ENCODE measurements around the gene HSPD1. TPM values are rescaled to one million over a fixed set of nuclear protein-coding genes. Genes with fewer than 3 reads are reported as not detected.

Gene HSPD1
- total and polyA plus RNA-seq, 10 of the 15 experiments (the other 5 are each of a cell fraction or from before 2014, with no cell fraction given) = 345 to 1,169 (median 695) TPM

GRCh38 chr2:197495433-197496134, 4.1 kb downstream of the HSPD1 start:
- H3K27ac ChIP-seq (ENCODE audit: control insufficient read depth, insufficient read depth) = no peak overlapping the region
- POLR2A ChIA-PET = interaction anchor here (0.7 to 12.1 kb wide), 4 partner anchors 19 to 599 kb away, joined by 3 to 156 read pairs (median 6); partner anchors contain the start of genes COQ10B, MOB4 and SF3B1
- WGBS (ENCODE audit: insufficient coverage, insufficient replicate concordance, low lambda C conversion rate, missing lambda C conversion rate) = 56% methylated on average over 2 of the region's 2 CpGs
- DNase-seq (ENCODE audit: low read depth, low spot score) (no peak), FAIRE-seq (no peak), ATAC-seq (no peak)
- H3K79me2 ChIP-seq (ENCODE audit: control insufficient read depth, insufficient read depth, low read length) = peaks cover 83% of the 10 kb centered on the region
- SMC1A ChIA-PET (ENCODE audit: uncharacterized antibody, unreplicated experiment) = interaction anchor here (1.1 to 1.4 kb wide), 5 partner anchors 18 to 104 kb away, joined by 3 to 6 read pairs (median 4); partner anchors contain the start of genes MOB4 and SF3B1
- TF ChIP-seq, protein P1, sequence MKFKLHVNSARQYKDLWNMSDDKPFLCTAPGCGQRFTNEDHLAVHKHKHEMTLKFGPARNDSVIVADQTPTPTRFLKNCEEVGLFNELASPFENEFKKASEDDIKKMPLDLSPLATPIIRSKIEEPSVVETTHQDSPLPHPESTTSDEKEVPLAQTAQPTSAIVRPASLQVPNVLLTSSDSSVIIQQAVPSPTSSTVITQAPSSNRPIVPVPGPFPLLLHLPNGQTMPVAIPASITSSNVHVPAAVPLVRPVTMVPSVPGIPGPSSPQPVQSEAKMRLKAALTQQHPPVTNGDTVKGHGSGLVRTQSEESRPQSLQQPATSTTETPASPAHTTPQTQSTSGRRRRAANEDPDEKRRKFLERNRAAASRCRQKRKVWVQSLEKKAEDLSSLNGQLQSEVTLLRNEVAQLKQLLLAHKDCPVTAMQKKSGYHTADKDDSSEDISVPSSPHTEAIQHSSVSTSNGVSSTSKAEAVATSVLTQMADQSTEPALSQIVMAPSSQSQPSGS (IDR thresholded peaks at IDR 0.05; ENCODE audit: low read length) = no peak
- TF ChIP-seq HDAC2 (IDR thresholded peaks at IDR 0.05) (no peak), ZNF384 (IDR thresholded peaks at IDR 0.05; ENCODE audit: borderline replicate concordance, low read depth, low read length) (no peak)
- H3K9me3 ChIP-seq (replicated peaks; ENCODE audit: control insufficient read depth, insufficient read depth, low read length) = no peaks in the 10 kb centered on the region
- H2AFZ ChIP-seq (ENCODE audit: control insufficient read depth, low read depth, low read length) = no peak overlapping the region
- H3K9ac ChIP-seq (ENCODE audit: control insufficient read depth, insufficient read depth, low read length) = no peak overlapping the region; the same call in 1 of the 2 replicates
- RAD21 ChIA-PET (ENCODE audit: unreplicated experiment) = interaction anchor here (0.8 to 1.4 kb wide), 5 partner anchors 39 to 112 kb away, joined by 3 to 5 read pairs (median 4); partner anchors contain the start of gene COQ10B
- CTCF ChIA-PET = interaction anchor here (1.1 kb wide), 2 partner anchors 217 to 219 kb away, joined by 3 to 4 read pairs; no protein-coding TSS in a partner anchor
- H3K36me3 ChIP-seq (ENCODE audit: control insufficient read depth in 2 of 2, insufficient read depth in 2 of 2, low read length in 1 of 2) = peaks cover 8 to 47% of the 10 kb centered on the region in 2 experiments
- no peaks in the 10 kb centered on the region for H4K20me1 ChIP-seq (ENCODE audit: control insufficient read depth, insufficient read depth)
- H3K27me3 ChIP-seq (replicated peaks in 1 of 2; ENCODE audit: control insufficient read depth in 2 of 2, insufficient read depth in 2 of 2, low read length in 1 of 2) = no peaks in the 10 kb centered on the region
- peak overlapping the region; percentile 88 for H3K4me3 ChIP-seq
- no TSS peak for BruUV-seq (replicated peaks)
- peak overlapping the region; percentile 93 for H3K4me2 ChIP-seq (ENCODE audit: control insufficient read depth, insufficient read depth)
- intact Hi-C loops (cut with micrococcal nuclease; ENCODE audit: unreplicated experiment) = loop anchor here (2.0 to 5.0 kb wide), 3 partner anchors 67 to 282 kb away; no protein-coding TSS in a partner anchor
- H3K4me1 ChIP-seq (ENCODE audit: control insufficient read depth, insufficient read depth, low read length) = peaks cover 13% of the 10 kb centered on the region
- in situ Hi-C loops (cut with MboI) = no loop called here

DNA sequence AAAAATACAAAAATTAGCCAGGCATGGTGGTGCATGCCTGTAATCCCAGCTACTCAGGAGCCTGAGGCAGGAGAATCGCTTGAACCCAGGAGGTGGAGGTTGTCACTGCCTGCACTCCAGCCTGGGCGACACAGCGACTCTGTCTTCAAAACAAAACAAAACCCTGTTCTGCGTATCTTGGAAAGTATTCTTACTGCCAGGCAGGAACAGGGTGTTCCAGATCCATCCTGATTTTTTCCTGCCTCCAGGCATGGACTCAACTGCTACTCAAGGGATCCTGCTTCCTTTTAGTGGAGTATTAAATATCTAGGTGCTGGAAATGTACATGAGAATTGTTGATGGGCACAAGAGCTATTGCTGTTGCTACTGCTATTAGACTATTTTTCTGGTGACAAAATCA, 12.3 kb downstream of the HSPD1 start:
- H4K20me1 ChIP-seq (ENCODE audit: control insufficient read depth, insufficient read depth) = no peaks in the 10 kb centered on the region
- RAD21 ChIA-PET (ENCODE audit: unreplicated experiment) = no interaction called here
- CTCF ChIA-PET = no interaction called here
- no peak overlapping the region for H3K27ac ChIP-seq (ENCODE audit: control insufficient read depth, insufficient read depth)
- H3K4me3 ChIP-seq = no peak overlapping the region
- no peak overlapping the region for H3K4me2 ChIP-seq (ENCODE audit: control insufficient read depth, insufficient read depth)
- in situ Hi-C loops (cut with MboI) = no loop called here
- no peak for ATAC-seq
- DNase-seq (ENCODE audit: low read depth, low spot score) = no peak
- peaks cover 9% of the 10 kb centered on the region for H3K79me2 ChIP-seq (ENCODE audit: control insufficient read depth, insufficient read depth, low read length)
- H2AFZ ChIP-seq (ENCODE audit: control insufficient read depth, low read depth, low read length) = no peak overlapping the region
- WGBS (ENCODE audit: insufficient coverage, insufficient replicate concordance, low lambda C conversion rate, missing lambda C conversion rate) = 100% methylated on average over 4 of the region's 4 CpGs
- no peak for FAIRE-seq
- peaks cover 8% of the 10 kb centered on the region; the same call in 2 of the 3 replicates for H3K9me3 ChIP-seq (replicated peaks; ENCODE audit: control insufficient read depth, insufficient read depth, low read length)
- no peaks in the 10 kb centered on the region for H3K4me1 ChIP-seq (ENCODE audit: control insufficient read depth, insufficient read depth, low read length)
- intact Hi-C loops (cut with micrococcal nuclease; ENCODE audit: unreplicated experiment) = no loop called here
- no peaks in the 10 kb centered on the region for H3K27me3 ChIP-seq (replicated peaks in 1 of 2; ENCODE audit: control insufficient read depth in 2 of 2, insufficient read depth in 2 of 2, low read length in 1 of 2)
- H3K36me3 ChIP-seq (ENCODE audit: control insufficient read depth in 2 of 2, insufficient read depth in 2 of 2, low read length in 1 of 2) = peaks cover 9 to 43% of the 10 kb centered on the region in 2 experiments
- no peak overlapping the region for H3K9ac ChIP-seq (ENCODE audit: control insufficient read depth, insufficient read depth, low read length)
- POLR2A ChIA-PET = no interaction called here
- BruUV-seq (replicated peaks) = no TSS peak
- SMC1A ChIA-PET (ENCODE audit: uncharacterized antibody, unreplicated experiment) = interaction anchor here (1.4 kb wide), 1 partner anchor 9 kb away, joined by 5 read pairs; no protein-coding TSS in a partner anchor
- TF ChIP-seq ESRRA (IDR thresholded peaks at IDR 0.05; ENCODE audit: low read length) = no peak
- TF ChIP-seq BMI1 (IDR thresholded peaks at IDR 0.05; ENCODE audit: borderline replicate concordance) = no peak
- no peak for TF ChIP-seq YBX1 (IDR thresholded peaks at IDR 0.05)
- TF ChIP-seq CREM (IDR thresholded peaks at IDR 0.05; ENCODE audit: low read depth) = no peak
- TF ChIP-seq IKZF1 (conservative IDR thresholded peaks at IDR 0.05) = no peak
- TF ChIP-seq PAX5 (IDR thresholded peaks at IDR 0.05; ENCODE audit: borderline replicate concordance, low read depth, low read length) = no peak
- TF ChIP-seq CREB1 (IDR thresholded peaks at IDR 0.05; ENCODE audit: low read depth) = no peak
- TF ChIP-seq, protein P2, sequence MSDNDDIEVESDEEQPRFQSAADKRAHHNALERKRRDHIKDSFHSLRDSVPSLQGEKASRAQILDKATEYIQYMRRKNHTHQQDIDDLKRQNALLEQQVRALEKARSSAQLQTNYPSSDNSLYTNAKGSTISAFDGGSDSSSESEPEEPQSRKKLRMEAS (IDR thresholded peaks at IDR 0.05; ENCODE audit: low read depth, low read length) = no peak
- TF ChIP-seq IRF3 (IDR thresholded peaks at IDR 0.05) = no peak
